ENCODE results near the gene VMAC.
"Not testable (repeated sequence)": the region's sequence is repeated elsewhere in the genome, so short reads cannot be mapped to it uniquely, and the experiment has no call there.

VMAC gene, protein sequence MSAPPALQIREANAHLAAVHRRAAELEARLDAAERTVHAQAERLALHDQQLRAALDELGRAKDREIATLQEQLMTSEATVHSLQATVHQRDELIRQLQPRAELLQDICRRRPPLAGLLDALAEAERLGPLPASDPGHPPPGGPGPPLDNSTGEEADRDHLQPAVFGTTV

DNA sequence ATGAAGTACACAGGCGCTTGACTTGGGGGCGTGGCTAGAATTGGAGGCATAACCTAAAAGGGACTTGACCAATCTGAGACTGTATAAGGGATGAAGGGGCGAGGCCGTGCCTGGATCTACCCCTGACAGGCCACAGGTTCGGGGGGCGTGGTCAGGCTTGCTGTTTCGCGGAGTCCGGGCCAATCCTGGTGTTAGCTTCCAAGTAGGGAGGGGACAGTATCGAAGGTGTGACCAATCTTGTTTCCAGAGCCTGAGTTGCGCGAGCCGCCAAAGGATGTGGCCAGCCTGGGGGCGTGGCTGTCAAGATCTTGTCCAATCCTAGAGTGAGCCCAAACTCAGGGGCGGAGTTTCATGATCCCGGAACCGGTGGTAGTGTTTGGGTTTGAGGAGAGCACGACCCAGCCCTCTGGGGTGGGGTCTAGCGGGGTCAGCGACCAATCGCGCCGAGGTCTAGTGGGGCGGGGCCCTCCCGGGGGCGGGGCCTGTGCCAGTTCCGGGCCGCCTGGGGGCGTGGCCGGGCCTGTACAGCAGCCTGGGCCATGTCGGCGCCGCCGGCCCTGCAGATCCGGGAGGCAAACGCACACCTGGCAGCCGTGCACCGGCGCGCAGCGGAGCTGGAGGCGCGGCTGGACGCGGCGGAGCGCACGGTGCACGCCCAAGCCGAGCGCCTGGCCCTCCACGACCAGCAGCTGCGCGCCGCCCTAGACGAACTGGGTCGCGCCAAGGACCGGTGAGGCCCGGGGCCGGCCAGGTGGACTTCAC is at the start of gene VMAC:
TSS of gene VMAC (plus strand) at position 521 of the 762 bp plus-strand sequence. CDS start at position 540, 19 bp downstream.
- DNase-seq (ENCODE audit: low spot score) = peak; percentile 98

DNA sequence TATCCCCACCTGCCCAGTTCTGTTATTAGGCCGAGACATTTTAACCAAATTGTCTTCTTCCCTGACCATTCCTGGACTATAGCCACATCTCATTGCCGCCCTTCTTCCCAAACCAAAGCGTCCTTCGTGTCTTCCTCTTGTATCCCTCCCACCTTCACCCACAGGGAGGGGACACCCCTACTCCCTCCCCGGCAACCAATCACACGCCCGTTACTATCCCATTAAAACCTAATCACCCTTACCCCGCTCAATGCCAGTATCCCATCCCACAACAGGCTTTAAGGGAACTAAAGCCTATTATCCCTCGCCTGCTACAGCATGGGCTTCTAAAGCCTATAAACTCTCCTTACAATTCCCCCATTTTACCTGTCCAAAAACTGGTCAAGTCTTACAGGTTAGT is 49.5 kb upstream of the VMAC start:
- DNase-seq (ENCODE audit: low spot score) = not testable (repeated sequence)

DNA sequence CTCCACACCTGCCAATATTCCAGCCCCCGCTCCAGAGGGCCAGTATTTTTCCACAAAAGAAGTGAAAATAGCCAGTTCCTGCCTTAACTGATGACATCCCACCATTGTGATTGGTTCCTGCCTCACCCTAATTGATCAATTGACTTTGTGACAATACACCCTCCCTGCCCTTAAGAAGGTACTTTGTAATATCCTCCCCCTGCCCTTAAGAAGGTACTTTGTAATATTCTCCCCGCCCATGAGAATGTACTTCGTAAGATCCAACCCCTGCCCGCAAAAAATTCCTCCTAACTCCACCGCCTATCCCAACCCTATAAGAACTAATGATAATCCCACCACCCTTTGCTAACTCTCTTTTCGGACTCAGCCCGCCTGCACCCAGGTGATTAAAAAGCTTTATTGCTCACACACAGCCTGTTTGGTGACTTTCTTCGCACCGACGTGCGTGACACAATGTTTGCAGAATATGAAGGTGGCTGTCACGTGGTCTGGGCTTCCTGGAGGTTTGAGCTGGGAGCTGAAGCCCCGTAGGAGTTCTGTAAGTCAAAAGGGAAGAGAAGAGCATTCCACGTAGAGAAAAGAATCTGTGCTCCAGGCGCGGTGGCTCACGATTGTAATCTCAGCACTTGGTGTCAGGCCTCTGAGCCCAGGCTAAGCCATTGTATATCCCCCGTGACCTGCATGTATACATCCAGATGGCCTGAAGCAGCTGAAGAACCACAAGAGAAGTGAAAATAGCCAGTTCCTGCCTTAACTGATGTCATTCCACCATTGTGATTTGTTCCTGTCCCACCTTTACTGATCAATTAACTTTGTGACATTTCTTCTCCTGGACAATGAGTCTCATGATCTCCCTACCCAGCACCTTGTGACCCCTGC is 47.2 kb upstream of the VMAC start:
- no peak for DNase-seq (ENCODE audit: low spot score)

DNA sequence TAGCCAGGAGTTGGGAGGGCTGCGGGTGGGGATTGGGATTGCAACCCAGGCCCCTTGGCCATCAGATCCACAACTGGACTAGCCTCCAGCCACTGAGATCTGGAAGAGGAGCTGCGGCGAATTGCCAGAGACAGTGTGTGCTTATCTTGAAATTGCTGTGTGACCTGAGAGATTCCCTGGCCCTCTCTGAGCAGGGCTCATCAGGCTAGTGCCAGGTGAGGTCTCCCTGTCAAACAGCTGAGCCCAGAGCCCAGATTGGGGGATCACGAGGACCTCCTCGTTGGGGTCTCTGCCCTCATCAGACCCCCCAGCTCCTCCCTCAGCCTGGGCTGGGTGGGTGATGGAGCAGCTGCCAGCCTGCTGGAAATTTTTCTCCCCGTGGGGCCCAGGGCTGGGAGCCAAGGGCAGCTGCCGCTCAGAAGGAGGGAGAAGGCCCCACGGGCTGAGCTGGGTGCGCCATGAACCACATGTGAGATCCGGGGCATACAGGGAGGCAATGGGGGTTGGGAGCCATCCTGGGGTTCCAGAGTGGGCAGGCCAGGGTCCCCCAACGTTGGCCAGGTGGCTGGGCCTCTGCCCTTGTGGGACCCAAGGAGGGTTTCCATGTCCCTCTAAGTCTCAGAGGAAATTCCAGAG is 41.5 kb upstream of the VMAC start:
- DNase-seq (ENCODE audit: low spot score) = no peak

DNA sequence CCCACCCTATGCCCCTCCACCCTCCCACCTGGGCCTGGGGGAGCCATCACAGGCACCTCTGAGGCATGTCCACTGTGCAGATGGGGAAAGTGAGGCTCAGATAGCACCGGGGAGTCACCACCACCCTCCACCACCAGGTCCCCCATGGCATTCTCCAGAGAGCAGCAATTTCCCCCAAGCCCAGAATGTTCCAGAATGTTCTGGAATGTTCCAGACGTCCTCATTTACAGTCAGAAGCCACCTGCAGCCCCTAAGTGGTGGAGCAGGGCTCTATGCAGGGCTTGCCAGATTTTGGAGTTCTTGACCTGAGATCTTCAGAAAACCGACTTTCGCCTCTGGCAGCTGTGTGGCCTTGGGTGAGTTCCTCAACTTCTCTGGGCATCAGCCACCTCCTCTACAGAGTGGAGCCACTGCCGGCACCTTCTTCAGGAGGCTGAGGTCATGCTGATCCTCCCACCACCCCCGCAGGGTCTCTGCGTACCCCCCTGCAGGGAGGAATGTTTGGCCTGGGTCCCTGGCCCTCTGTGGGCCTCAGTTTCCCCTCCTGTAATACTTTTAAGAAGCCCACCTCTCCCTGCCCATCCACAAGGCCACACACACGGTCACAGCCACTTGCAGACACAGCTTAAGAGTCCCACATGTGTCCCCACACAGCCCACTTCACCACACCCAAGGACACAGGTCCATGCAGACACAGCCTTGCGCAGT is 40.5 kb upstream of the VMAC start:
- DNase-seq (ENCODE audit: low spot score) = no peak

DNA sequence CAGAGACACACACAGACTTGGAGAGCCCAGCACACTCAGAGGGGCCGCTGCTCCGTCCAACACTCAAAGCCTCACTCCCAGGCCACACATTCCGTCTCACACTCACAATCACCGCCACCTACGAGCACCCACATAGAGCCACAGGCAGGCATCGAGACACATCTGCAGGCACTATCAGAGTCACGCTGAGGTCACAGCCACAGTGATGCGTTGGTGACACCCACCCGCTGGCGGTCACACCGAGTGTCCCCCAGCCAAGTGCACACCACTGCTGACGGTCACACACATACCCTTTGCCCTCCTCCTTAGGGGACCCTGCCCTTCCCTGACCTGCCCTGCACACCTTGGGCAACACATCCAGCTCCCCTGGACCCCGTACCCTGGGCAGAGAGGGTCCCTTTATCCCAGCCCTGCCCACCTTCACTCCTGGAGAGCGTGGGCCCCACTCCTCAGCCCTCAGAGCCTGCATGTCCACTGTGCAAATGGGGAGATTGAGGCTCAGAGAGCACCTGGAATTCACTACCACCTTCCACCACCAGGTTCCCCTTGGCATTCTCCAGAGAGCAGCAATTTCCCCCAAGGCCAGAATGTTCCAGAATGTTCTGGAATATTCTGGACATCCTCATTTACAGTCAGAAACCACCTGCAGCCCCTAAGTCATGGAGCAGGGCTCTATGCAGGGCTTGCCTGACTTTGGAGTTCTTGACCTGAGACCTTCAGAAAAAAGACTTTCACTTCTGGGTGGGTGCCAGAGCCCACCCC is 39.8 kb upstream of the VMAC start:
- DNase-seq (ENCODE audit: low spot score) = no peak

DNA sequence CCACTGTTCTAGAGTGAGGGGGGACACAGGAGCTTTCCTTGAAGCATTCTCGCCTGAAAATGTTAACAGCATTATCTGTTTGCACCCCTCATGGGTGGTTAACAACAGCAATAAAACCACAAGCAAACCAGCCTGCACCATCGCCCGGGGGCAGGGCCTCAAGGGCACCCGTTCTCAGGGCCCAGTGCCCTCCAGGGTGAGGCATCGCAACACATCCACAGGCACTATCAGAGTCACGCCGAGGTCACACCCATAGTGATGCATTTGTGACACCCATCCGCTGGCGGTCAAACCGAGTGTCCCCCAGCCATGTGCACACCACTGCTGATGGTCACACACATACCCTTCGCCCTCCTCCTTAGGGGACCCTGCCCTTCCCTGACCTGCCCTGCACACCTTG is 38.9 kb upstream of the VMAC start:
- DNase-seq (ENCODE audit: low spot score) = no peak

DNA sequence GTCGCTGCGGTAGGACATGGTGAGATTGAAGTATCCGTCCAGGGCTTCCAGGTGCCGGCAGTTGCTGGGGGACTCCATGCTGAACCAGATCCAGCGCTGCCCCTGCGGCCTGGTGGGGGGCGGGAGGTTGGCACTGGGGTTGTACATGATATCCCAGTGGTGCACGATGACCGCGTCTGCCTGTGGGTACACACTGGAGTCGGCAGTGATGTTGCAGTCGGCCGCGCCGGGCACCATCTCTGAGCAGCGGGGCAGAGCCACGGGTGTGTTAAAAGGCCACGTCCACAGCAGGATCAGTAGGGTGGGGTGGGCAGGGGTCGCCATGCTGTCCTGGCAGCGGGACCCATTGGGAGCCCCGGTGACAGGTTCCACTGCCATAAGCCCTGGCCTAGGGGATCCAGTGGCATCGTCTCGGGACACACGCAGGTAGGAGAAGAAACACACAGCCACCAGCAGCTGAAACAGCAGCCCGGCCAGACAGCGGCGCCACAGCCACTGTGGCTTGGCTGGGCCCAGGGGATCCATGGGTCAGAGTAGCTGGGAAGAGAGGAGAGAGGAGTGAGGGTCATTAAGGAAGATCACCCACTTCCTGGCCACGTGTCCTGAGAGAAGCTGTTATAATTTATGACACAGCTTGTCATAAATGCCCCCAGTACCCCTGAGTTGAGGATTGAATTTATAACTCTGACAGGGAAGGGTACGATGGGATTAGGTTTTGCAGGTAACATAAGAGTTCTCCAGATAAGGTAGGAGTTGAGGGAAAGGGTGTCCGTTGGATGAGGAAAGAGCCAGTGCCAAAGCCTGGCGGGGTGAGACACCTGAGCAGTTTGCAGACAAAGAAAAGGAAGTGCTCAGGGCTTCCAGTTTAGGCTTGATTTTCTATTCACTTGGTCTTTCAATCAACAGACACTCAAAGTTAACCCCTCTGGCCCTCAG is 37.2 kb upstream of the VMAC start:
- no peak for DNase-seq (ENCODE audit: low spot score)

DNA sequence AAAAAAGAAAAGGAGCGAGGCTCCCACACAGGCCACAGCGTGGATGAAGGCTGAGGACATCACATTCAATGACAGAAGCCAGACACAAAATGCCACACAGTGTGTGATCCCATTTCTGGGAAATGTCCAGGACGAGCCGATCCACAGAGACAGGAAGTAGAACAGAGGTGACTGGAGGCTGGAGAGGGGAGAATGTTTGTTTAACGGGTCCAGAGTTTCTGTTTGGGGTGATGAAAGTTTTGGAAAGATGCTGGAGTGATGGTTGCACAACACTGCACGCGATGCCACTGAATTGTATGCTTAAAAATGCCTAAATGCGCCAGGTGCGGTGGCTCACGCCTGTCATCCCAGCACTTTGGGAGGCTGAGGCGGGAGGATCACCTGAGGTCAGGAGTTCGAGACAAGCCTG is 33.7 kb upstream of the VMAC start:
- DNase-seq (ENCODE audit: low spot score) = no peak

DNA sequence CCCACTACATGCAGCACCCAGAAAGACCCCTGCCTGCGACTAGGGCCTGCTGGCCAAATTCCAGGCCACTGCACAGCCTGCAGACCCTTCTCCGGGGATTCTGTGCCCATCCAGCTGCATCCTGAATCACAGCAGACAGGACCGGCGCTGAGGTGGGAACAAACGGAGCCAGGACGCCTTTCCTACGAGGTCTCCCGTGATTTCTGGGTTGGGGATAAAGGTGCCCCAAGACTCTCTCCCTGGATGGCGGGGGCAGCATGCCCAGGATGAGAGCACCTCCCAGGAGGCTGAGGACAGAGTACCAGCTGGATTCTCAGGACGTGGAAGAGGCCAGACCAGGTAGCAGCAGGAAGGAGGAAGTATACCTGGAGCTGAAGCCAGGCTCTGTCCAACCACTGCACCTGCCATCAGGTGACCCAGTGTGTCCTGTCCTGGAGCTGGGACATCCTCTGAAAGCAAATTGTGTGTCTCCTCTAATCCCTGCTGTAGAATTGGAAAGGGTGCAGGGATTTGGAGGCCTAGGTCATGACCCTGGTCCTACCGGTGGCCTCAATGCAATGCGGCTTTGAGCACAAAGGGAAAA is 31.0 kb upstream of the VMAC start:
- DNase-seq (ENCODE audit: low spot score) = no peak

DNA sequence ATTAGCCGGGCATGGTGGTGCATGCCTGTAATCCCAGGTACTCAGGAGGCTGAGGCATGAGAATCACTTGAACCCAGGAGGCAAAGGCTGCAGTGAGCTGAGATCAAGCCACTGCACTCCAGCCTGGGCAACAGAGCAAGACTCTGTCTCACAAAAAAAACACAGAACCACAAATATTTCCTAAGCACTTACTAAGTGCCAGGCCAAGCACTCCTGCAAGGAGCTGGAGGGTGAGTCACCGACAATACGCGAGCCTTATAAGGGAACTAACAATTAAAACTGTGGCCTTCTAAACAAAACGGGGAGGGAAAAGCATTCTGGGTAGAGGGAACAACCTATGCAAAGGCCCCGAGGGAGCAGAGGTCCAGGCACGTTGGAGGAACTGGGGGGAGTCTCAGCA is 30.2 kb upstream of the VMAC start:
- not testable (repeated sequence) for DNase-seq (ENCODE audit: low spot score)

DNA sequence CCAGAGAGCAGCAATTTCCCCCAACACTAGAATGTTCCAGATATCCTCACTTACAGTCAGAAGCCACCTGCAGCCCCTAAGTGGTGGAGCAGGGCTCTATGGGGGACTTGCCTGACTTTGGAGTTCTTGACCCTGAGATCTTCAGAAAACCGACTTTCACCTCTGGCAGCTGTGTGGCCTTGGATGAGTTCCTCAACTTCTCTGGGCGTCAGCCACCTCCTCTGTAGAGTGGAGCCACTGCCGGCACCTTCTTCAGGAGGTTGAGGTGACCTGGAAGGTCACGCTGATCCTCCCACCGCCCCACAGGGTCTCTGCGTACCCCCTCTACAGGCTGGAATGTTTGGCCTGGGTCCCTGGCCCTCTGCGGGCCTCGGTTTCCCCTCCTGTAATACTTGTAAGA is 27.2 kb upstream of the VMAC start:
- no peak for DNase-seq (ENCODE audit: low spot score)

DNA sequence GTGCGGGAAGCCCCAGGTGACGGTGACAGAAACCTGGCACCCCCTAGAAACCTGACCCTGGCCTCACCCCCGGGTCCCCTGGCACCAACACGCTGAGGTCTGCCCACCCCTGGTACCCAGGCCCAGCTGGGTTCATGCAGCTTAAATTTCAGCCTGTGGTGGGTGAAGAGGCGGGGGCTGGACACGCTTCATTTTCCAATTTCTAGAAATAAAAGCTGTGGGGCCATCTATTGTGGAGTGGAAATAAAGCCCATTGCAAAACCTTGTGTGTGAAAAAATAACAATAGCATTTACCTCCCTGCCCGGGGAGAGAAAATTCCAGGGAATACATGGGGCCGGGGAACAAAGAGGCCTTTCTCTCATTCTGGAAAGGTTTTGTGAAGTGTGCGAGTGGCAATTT is 26.8 kb upstream of the VMAC start:
- DNase-seq (ENCODE audit: low spot score) = peak; percentile 22

DNA sequence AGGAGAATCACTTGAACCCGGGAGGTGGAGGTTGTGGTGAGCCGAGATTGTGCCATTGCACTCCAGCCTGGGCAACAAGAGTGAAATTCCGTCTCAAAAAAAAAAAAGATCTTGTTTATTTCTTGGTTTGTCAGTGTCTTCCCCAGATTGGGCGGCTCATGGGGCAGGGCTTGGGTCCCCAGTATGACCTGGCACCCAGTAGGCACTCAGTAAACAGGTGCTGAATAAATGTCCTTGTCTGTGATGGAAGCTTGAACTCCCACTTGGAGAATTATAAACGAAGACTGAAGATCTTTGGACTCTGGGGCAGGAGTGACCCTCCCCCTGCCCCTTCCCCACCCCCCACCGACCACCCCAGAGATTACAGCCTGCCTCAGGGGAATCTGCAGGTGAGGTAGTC is 24.5 kb upstream of the VMAC start:
- DNase-seq (ENCODE audit: low spot score) = no peak

DNA sequence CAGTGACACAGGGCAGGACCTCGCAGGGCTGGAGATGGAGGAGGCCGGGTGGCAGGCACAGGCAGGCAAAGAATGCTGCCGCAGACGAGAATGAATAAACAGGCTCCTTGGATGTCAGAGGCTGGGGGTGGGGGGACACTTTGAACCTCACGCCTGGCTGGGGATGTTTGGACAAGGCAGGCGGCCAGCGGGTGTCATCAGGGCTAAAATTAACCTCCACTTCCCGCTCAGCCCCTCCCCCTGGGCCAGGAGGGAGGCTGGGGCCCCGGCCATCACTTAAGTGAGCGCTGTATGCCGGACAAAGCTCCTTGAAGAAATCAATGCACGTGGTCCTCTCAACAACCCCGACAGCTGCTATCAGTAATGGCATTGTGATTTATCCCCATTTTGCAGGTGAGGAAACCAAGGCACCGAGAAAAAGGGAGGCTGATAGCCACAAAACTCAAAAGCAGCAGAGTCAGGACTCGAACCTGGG is 24.0 kb upstream of the VMAC start:
- no peak for DNase-seq (ENCODE audit: low spot score)

DNA sequence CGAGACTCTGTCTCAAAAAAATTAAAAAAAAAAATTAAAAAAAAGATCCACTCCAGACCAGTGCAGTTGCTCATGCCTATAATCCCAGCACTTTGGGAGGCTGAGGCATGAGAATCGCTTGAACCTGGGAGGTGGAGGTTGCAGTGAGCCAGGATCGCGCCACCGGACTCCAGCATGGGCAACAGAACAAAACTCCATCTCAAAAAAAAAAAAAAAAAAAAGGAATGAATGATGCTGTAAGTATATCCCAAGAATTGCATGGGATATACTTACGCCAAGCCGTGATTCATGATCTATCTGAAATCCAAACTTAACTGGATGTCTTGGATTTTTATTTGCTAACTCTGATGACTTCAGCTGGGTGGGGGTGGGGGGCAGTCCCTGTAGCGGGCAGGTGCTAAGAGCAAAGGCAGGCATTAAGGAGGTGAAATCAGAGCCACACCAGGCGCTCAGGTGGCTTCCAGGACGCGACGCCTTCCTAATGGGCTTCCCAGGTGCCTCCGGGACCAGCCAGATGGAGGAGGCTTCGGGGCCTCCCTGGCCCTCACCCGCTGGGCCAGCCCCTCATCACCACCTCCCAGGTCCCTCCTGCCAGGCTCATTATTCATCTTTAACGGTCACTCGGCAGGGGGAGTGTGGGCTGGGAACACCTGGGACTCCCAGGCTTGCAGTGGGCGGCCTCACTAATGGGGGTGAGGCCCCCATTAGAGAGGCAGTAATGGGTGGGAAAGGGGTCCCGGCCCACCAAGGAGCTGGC is 23.0 kb upstream of the VMAC start:
- DNase-seq (ENCODE audit: low spot score) = no peak

DNA sequence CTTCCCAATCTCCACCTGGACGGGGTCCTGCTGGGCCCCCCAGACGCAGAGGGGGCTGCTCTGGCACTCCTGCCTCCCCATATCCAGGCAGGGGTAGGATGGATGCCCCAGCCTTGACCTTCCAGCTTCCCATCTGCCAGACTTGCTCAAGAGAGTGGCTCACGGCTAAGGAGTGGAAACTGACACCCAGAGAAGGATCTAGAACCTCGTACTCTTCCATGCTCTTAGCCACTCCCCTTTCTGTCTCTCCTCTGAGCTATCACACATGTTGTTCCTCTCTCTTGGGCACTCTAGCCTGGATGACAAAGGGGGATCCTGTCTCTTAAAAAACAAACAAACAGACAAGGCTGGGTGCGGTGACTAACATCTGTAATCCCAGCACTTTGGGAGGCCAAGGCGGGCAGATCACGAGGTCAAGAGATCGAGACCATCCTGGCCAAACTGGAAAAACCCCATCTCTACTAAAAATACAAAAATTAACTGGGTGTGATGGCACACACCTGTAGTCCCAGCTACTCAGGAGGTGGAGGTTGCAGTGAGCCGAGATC is 22.2 kb upstream of the VMAC start:
- no peak for DNase-seq (ENCODE audit: low spot score)

DNA sequence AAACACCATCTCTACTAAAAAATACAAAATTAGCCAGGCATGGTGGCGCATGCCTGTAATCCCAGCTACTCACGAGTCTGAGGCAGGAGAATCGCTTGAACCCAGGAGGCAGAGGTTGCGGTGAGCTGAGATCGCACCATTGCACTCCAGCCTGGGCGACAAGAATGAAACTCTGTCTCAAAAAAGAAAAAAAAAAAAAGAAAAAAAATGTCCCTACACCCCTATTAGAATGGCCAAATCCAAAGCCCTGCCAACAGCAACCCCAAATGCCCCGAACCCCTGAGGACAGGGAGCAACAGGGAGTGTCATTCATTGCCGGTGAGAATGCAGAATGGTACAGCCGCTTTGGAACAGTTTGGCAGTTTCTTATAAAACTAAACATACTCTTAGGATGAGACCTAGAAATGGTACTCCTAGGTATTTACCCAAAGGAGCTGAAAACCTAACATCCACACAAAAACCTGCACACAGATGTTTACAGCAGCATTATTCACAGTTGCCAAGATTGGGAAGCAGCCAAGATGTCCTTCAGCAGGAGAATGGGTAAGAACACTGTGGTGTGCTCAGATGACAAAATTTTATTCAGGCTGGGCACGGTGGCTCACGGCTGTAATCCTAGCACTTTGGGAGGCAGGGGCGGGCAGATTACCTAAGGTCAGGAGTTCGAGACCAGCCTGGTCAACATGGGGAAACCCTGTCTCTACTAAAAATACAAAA is 21.4 kb upstream of the VMAC start:
- not testable (repeated sequence) for DNase-seq (ENCODE audit: low spot score)

All from COLO829 (cell line).